HG02870 (cell line): Measurements from ENCODE around the gene ACACB.
"Not testable (repeated sequence)": the region's sequence is repeated elsewhere in the genome, so short reads cannot be mapped to it uniquely, and the experiment has no call there.

ENCODE experiments used
- ATAC-seq: cut with Tn5 transposase; IDR thresholded peaks from one replicate; pipeline ENCODE4 v1.9.1; 2021; ENCODE audit warnings: mild to moderate bottlenecking, moderate library complexity; ENCODE audit not compliant: unreplicated experiment

The ACACB gene

DNA sequence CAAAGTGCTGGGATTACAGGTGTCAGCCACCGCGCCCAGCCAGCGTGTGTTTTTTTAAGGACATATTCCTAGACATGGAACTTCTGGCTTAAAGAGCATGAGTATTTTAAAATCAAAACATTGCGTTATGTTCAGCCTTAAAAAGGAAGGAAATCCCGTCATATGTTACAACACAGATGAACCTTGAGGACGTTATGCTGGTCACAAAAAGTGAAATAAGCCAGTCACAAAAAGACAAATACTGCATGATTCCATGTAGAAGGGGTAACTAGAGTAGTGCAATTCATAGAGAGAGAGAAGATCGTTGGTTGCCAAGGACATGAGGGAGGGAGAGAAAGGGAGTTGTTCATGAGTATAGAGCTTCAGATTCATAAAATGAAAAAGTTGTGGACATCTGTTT, 53.9 kb downstream of the ACACB start:
- ATAC-seq, result no peak

DNA sequence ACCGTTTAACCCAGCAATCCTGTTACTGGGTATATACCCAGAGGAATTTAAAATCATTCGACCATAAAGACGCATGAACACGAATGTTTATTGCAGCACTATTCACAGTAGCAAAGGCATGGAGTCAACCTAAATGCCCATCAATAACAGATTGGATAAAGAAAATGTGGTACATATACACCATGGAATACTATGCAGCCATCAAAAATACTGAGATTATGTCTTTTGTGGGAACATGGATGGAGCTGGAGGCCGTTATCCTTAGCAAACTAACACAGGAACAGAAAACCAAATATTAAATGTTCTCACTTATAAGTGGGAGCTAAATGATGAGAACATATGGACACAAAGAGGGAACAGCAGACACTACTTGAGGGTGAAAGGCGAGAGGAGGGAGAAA, 56.4 kb downstream of the ACACB start:
- not testable (repeated sequence) for ATAC-seq

DNA sequence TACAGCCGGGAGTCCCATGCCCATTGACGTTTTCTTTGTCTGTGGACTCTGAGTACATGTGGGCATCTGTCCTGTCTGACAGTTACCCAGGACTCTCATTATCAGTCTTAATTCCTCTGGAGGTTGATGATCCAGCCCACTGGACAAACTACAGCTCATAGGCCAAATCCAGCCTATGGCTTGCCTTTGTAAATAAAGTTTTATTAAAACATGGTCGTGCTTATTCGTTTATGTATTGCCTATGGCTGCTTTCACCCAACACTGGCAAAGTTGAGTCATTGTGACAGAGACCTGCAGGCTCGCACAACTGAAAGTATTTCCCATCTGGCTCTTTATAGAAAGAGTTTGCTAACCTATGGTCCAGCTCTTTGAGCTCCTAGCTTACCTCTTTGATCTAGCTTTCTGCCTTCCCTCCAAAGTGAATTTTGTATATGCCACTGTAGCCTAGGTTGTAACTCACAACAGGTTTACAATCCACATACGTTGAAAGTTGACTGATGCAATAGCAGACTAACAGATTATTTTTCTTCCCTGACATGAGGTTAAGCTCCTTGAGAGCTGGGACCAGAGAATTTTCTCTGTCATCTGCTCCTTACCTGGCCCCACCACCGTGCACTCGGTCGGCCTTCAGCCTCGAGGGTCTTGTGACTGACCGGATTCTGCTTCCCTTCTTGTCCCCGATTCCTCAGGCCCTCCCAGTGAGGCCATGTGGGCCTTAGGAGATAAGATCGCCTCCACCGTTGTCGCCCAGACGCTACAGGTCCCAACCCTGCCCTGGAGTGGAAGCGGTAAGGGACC, 57.3 kb downstream of the ACACB start:
- ATAC-seq, result no peak

DNA sequence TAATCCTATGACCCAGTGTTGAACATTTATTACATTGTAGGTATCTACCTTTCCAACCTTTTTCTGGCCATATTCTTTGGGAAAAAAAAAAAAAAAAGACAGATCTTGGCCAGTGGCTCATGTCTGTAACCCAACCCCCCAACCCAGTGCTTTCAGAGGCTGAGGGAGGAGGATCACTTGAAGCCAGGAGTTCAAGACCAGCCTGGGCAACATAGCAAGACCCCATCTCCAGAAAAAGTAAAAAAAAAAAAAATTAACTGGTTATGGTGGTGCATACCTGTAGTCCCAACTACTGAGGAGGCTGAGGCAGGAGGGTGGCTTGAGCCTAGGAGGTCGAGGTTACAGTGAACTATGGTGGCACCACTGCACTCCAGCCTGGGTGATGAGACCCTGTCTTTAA, 58.1 kb downstream of the ACACB start:
- ATAC-seq, result no peak

DNA sequence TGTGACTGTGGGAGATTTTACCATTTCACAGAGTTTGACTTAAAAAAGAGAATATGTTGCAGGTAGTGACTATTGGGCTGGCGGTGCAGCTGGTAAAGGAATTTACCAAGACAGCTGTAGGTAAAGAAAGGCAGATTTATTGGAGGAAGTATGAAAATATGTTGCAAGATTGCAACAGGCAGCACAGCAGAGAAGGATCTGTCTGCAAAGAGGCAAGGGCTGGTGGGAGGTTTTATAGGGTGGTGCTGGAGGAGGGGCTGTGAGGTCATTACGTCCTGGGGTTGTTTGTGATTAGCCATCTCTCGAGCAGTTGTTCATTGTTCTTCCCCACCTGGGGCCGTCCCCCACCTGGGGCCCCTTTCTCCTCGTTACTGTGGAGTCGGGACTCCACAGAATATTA, 62.1 kb downstream of the ACACB start:
- no peak for ATAC-seq

DNA sequence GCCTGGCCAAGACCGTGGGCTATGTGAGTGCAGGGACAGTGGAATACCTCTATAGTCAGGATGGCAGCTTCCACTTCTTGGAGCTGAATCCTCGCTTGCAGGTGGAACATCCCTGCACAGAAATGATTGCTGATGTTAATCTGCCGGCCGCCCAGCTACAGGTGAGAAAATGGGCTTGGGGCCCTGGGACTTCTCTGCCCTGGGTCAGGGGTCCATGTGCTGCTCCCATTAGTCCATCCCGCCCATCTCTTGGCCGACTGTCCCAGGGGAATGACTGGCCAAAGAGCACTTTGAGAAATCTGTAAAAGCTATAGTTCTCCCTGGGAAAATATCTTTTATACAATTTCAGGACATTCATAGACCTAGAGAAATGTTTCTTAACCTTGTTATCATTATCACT, 63.5 kb downstream of the ACACB start:
- ATAC-seq, result no peak

DNA sequence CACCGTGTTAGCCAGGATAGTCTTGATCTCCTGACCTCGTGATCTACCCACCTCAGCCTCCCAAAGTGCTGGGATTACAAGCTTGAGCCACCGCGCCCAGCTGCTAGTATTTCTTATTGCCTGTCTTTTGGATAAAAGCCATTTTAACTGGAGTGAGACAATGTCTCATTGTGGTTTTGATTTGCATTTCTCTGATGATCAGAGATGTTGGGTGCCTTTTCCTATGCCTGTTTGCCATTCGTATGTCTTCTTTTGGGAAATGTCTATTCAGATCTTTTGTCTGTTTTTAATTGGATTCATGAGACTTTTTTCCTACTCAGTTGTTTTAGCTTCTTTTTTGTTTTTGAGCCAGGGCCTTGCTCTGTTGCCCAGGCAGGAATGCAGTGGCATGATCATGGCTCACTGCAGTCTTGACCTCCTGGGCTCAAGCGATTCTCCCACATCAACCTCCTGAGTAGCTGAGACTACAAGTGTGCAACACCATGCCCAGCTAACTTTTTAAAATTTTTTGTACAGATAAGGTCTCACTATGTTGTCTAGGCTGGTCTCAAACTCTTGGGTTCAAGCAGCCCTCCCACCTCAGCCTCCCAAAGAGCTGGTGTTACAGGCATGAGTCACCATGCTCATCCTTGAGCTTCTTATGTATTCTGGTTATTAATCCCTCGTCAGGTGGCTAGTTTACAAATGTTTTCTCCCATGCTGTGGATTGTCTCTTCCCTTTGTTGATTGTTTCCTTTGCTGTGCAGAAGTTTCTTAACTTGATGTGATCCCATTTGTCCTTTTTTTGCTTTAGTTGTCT, 65.9 kb downstream of the ACACB start:
- ATAC-seq, result no peak

DNA sequence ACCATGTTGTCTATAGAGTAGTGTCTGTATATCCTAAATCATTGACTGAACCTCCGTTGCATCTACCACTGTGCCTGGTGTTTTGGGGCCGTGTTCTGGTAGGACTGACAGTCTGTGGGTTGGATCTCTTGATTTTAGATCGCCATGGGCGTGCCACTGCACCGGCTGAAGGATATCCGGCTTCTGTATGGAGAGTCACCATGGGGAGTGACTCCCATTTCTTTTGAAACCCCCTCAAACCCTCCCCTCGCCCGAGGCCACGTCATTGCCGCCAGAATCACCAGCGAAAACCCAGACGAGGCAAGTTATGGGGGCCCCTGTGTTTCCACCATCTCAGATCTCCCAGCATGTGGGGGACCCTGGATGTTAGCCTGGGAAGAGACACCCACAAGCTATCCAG, 69.1 kb downstream of the ACACB start:
- ATAC-seq, result no peak

DNA sequence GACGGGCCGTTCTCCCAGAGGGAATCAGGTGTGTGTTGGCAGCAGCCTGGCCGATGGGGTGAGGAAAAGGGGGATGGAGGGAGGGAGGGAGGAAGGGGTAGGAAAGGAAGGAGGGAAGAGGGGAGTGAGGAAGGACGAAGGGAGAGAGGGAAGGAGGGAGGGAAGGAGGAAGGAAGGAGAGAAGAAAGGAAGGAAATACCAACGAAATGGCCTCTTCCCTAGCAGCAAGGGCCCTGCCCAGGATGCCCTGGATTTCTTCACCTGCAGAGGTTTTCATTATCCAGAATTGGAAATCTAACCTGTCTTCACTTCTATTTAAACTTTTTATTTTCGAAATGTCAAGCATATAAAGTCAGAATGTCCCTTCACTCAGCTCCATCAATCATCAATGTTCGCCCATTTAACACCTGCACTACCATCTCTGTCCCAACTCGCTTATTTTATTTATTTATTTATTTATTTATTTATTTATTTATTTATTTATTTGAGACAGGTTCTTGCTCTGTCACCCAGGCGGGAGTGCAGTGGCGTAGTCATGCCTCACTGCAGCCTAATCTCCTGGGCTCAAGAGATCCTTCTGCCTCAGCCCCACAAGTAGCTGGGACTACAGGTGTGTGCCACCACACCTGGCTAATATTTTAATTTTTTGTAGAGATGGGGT, 70.7 kb downstream of the ACACB start:
- ATAC-seq, result no peak

DNA sequence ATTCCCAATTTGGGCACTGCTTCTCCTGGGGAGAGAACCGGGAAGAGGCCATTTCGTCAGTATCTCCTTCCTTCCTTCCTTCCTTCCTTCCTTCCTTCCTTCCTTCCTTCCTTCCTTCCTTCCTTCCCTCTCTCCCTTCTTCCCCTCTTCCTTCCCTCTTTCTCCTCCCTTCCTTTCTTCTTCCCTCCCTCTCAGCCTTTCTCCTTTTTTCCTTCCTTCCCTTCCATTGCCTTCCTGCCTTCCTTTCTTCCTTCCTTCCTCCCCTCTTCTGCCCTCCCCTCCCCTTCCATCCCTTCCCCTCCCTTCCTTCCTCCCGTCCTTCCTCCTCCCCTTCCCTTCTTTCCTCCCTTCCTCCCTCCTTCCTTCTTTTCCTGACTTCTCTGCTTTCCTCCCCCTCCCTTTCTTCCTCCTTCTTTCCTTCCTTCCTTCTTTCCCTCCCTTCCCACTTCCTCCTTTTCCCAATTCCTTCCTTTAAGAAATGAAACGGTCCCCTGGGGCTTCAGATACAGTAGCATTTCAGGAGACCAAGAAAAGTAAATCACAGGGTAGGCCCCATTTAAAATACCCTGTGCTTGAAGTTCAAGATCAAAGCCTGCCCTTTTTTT, 71.8 kb downstream of the ACACB start:
- no peak for ATAC-seq

DNA sequence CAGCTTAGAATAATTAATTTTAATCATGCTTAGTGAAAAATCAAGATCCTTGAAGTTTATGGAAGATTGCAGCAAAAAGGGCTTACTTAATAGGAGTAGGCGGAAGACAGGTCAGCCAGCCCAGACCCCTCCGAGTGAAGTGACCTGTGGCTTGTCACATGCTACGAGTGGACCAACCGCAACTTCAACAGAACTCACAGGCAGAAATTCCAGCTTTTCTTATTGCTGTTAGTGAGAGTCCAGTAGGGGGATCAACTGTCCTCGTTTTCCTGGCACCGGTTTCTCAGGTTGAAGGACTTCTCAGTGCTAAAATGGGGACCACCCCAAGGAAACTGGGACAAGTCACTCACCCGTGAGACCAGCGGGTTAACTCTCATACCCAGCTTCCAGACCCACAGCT, 72.9 kb downstream of the ACACB start:
- no peak for ATAC-seq

DNA sequence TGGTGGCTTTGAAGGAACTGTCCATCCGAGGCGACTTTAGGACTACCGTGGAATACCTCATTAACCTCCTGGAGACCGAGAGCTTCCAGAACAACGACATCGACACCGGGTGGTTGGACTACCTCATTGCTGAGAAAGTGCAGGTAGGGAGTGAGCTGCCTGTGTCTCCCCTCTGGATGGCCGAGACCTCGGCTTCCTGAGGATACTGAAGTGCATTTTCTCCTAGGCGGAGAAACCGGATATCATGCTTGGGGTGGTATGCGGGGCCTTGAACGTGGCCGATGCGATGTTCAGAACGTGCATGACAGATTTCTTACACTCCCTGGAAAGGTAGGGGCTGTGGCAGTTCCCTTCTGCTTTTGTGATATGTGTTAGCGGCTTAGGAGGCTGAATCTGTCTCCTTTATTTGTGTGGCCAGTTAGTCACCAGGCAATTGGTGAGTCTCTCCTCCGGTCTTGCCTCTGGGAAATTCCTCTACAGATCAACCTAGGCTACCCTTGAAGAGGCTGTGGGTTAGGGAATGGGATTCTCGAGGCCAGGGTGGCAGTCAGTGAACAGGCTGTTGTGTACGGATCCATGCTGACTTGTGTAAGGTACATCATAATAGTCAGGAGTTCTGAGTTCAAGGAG, 75.3 kb downstream of the ACACB start:
- no peak for ATAC-seq

DNA sequence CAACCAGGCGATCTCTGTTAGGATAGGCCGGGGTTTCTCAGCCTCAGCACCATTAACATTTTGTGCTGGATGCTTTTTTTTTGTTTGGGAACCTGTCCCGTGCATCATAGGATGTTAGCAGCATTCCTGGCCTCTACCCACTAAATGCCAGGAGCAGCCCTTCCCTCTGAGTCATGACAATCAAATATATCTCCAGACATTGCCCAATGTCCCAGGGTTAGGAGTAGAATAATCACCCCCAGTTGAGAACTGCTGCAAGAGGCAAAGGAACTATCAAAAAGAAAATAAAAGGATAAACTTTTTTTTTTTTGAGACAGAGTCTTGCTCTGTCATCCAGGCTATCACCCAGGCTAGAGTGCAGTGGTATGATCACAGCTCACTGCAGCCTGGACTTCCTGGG, 76.0 kb downstream of the ACACB start:
- ATAC-seq, result no peak

DNA sequence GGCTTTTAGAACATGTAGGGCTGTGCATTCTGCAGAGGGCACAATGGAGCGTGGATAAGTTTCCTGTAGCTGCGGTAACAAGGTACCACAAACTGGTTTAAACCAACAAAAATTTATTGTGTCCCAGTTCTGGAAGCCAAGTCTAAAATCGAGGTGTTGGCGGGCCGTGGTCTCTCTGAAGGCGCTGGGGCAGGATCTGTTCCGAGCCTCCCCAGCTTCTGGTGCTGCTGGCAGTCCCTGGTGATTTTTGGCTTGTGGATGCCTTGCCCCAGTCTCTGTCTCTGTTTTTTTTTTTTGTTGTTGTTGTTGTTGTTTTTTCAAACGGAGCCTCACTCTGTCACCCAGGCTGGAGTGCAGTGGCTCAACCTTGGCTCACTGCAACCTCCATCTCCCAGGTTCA, 77.5 kb downstream of the ACACB start:
- ATAC-seq, result no peak

DNA sequence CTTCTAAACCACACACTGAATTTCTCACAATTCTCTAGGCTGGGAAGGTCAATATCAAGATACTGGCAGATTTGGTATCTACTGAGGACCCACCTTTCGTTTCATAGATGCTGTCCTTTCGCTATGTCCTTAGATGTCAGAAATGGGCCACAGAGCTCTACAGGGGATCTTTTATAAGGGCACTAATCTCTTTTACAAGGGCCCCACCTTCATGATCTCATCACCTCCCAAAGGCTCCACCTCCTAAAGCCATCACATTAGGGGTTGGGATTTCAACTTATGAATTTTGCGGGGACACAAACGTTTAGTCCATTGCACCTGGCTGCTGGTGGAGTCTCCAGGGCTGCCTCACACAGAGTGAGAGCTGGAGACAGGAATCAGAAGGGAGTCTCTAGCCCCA, 79.9 kb downstream of the ACACB start:
- no peak for ATAC-seq

DNA sequence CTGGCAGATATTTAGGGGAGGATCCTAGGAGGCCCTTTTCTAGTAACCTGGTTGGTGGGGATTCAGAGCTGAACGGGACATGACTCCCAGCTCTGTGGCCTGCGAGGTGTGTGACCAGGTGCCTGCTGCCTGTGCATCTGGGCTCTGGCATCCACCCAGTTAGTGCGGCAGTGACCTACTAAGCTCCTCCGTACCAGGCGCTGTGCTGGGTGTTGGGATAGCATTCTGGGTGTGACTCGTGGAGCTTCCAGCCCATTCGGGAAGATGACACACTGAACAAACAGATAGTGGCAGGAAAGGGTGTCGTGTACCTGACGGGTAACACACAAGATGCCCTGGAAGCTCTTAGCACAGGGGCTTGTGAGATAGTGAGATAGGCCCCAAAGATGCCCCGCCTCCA, 80.9 kb downstream of the ACACB start:
- ATAC-seq, result no peak

DNA sequence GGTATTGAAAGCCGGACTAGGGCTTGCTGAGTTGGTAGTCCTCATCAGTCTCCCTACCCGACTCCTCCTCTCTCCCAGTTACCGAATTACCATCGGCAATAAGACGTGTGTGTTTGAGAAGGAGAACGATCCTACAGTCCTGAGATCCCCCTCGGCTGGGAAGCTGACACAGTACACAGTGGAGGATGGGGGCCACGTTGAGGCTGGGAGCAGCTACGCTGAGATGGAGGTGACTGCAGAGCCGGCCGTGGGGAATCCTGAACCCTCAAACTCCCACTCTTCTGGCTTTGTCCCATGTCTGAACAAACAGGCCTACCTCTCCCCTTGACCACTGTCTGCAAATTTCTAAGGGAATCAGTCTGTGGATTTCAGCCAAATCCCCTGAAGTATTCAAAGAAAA, 82.9 kb downstream of the ACACB start:
- ATAC-seq, result no peak

DNA sequence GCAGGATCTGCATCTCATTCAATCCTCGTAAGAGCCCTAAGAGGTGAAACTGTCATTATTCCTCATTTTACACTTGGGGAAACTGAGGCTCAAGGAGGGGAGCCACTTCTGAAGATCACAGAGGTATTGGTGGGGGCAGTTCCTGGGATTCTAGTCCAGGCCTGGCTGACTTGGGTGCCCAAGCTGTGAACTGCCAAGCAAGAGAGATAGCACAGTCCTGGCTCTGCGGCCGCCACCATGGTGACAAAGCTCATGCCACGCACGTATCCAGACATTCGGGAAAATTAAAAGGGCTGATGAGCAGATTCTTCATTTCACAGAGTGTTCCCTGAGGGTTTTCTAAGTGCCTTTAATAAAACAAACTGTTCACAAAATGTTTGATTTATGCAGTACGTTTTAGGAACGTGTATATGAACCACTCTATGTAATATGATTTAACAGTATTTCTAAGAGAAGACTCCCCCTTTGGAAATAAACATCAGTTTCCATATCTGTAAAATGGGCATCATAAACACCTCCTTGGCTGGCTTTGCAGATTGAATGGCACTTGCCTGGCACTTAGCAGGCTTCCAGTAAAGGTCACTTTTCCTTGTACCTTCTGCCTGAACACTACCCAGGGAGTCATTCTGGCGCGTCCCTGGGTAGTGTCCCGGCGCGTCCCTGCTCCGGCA, 84.6 kb downstream of the ACACB start:
- ATAC-seq, result no peak

DNA sequence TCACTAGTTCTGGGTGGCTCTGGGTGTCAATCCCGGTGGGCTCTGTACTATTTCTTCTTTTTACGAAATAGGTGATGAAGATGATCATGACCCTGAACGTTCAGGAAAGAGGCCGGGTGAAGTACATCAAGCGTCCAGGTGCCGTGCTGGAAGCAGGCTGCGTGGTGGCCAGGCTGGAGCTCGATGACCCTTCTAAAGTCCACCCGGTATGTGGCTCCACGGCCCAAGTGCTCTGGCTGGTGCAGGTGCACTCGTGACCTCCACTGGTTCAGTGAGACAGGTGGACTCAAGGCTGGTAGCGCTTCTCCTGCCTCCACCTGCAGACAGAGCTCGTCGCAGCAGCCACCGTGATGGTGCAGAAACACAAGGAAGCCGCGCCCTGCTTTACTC, 85.1 kb downstream of the ACACB start:
- no peak for ATAC-seq

DNA sequence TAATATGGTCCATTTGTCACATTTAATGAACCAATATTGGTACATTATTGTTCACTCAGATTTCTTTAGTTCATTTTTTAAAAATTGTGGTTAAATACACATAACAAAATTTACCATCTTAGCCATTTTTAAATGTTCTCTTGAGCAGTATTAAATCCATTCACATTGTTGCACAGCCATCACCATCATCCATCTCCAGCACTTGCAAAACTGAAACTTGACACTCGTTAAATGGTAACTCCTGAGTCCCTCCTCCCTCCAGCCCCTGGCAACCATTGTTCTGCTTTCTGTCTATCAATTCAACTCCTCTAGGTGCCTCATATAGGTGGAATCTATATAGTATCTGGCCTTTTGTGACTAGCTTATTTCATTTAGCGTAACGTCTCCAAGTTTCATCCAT, 86.4 kb downstream of the ACACB start:
- ATAC-seq, result no peak

DNA sequence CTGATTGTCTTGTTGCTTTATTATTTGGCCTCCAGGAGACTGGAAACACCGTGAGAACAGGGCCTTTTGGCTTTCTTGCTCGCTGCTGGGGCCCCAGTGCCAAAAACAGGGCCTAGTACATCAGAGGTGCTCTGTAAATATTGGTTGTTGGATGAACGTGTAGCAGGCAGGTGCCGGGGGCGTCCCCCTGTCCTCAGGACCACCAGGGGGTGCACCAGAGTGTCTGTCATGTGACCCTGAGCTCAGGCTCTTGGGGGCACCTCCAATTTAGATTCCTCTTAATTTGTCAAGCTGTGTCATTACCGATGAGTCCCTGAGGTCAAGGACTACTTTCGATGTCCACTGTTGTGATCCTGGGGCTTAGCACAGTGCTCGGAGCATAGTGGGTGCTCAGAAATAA, 87.1 kb downstream of the ACACB start:
- no peak for ATAC-seq
